GM21576 (cell line): Measurements from ENCODE around the gene BLACAT1.

ENCODE experiments used
- ATAC-seq: cut with Tn5 transposase; IDR thresholded peaks from one replicate; pipeline ENCODE4 v1.9.1; 2021; ENCODE audit warnings: mild to moderate bottlenecking, moderate library complexity; ENCODE audit not compliant: unreplicated experiment

Gene BLACAT1

GRCh38 chr1:205456868-205457745, 1.3 kb upstream of the BLACAT1 start:
- no peak for ATAC-seq

- ATAC-seq = no peak
Observed at GRCh38 chr1:205456383-205456867, 580 bp upstream of the BLACAT1 start.

GRCh38 chr1:205454903-205455335, 926 bp downstream of the BLACAT1 start:
- ATAC-seq = no peak

GRCh38 chr1:205453466-205453865, 2.4 kb downstream of the BLACAT1 start:
- no peak for ATAC-seq

GRCh38 chr1:205452933-205453332, 2.9 kb downstream of the BLACAT1 start:
- no peak for ATAC-seq

- no peak for ATAC-seq
Observed at GRCh38 chr1:205452364-205452763, 3.5 kb downstream of the BLACAT1 start.

- ATAC-seq = no peak
Observed at GRCh38 chr1:205451759-205452164, 4.1 kb downstream of the BLACAT1 start.

GRCh38 chr1:205451202-205451601, 4.6 kb downstream of the BLACAT1 start:
- no peak for ATAC-seq

GRCh38 chr1:205450448-205450847, 5.4 kb downstream of the BLACAT1 start:
- no peak for ATAC-seq

GRCh38 chr1:205449750-205450443, 5.9 kb downstream of the BLACAT1 start:
- no peak for ATAC-seq

- no peak for ATAC-seq
Observed at GRCh38 chr1:205449254-205449749, 6.5 kb downstream of the BLACAT1 start.

GRCh38 chr1:205448540-205449253, 7.1 kb downstream of the BLACAT1 start:
- ATAC-seq = no peak

- ATAC-seq = no peak
Observed at GRCh38 chr1:205447457-205448341, 8.1 kb downstream of the BLACAT1 start.

GRCh38 chr1:205446828-205447227, 9.0 kb downstream of the BLACAT1 start:
- no peak for ATAC-seq

- no peak for ATAC-seq
Observed at GRCh38 chr1:205445646-205445935, 10.3 kb downstream of the BLACAT1 start.

- ATAC-seq = no peak
Observed at GRCh38 chr1:205444931-205445645, 10.8 kb downstream of the BLACAT1 start.

- no peak for ATAC-seq
Observed at GRCh38 chr1:205444300-205444930, 11.4 kb downstream of the BLACAT1 start.

GRCh38 chr1:205443585-205444299, 12.1 kb downstream of the BLACAT1 start:
- ATAC-seq = no peak
